HepG2 (cell line): Measurements from ENCODE around the gene ULK4. TPM values are rescaled to one million over a fixed set of nuclear protein-coding genes. Genes with fewer than 3 reads are reported as not detected.

ENCODE experiments used
- ATAC-seq: fragments of 200-7000 bp; cut with Tn5 transposase; 3 replicates; pipeline ENCODE4 v1.9.1; 2020; ENCODE audit warnings: mild to moderate bottlenecking, moderate library complexity
- BruUV-seq: library from RNA; stranded (reverse); fragments of 400-500 nt; replicated peaks from 2 replicates; lab custom pipeline; 2021; lab: Mats Ljungman, UMichigan
- CTCF ChIA-PET: fragments of 300-600 bp; formaldehyde crosslinking; extraction: SDS; loops from one replicate; lab custom pipeline; 2021; ENCODE audit warnings: low total read pairs, inconsistent platforms, low intra/inter-chr PET ratio; lab: Yijun Ruan, JAX
- POLR2A ChIA-PET: fragments of 350-600 bp; sonication (Branson Sonifier 250); formaldehyde crosslinking; loops from one replicate; lab custom pipeline; 2020; ENCODE audit warnings: antibody characterized with exemption, inconsistent platforms; lab: Yijun Ruan, JAX
- DNase-seq: peaks from one replicate; pipeline ENCODE4 v3.0.0-alpha.2; 2015; ENCODE audit warnings: low spot score
- FAIRE-seq: peaks from 3 replicates; lab custom pipeline; 2011; peaks lifted over from hg19 to GRCh38; lab: Jason Lieb, UNC
- H2AFZ ChIP-seq: one replicate; pipeline ENCODE4 v1.6.1; 2011; ENCODE audit warnings: low read length, inconsistent platforms
- H3K27ac ChIP-seq: fragments of 300-600 bp; 3 replicates; pipeline ENCODE4 v1.8.0; 2011; ENCODE audit warnings: mixed run types, mild to moderate bottlenecking, mixed read lengths, low read length, inconsistent platforms; ENCODE audit not compliant: insufficient read depth; ENCODE audit errors: extremely low read length
- H3K27me3 ChIP-seq, 2 experiments: fragments of 200-600 bp in 1 of 2; 2 replicates in 1 of 2; 3 replicates in 1 of 2; pipeline versions ENCODE4 v1.6.0 to v1.8.0; 2011; ENCODE audit warnings: low read length in 2 of 2, mild to moderate bottlenecking in 2 of 2, moderate library complexity in 2 of 2, inconsistent platforms in 1 of 2; ENCODE audit not compliant: insufficient read depth in 2 of 2, control insufficient read depth in 1 of 2
- H3K36me3 ChIP-seq, 2 experiments: fragments of 200-600 bp in 1 of 2; replicated peaks in 1 of 2; 2 replicates in 1 of 2; 3 replicates in 1 of 2; pipeline versions ENCODE4 v1.5.1 to v1.8.0; 2011; ENCODE audit warnings: low read length in 2 of 2, inconsistent platforms in 1 of 2; ENCODE audit not compliant: insufficient read depth in 2 of 2, control insufficient read depth in 1 of 2
- H3K4me1 ChIP-seq: 2 replicates; pipeline ENCODE4 v1.5.1; 2012; ENCODE audit warnings: low read length, inconsistent platforms; ENCODE audit not compliant: insufficient read depth
- H3K4me2 ChIP-seq: 2 replicates; pipeline ENCODE4 v1.6.0; 2011; ENCODE audit warnings: low read depth, low read length, inconsistent platforms
- H3K4me3 ChIP-seq, 3 experiments: fragments of 200-600 bp in 1 of 3; sonication (generic), shearing (Covaris generic) in 1 of 3; replicated peaks in 1 of 3; 2 replicates each; pipeline ENCODE4 v1.5.1; 2011 to 2016; ENCODE audit warnings: low read length in 3 of 3, inconsistent platforms in 2 of 3, low read depth in 2 of 3, mild to moderate bottlenecking in 2 of 3, control low read depth in 1 of 3, mixed read lengths in 1 of 3; ENCODE audit not compliant: insufficient read depth in 1 of 3
- H3K79me2 ChIP-seq: one replicate; pipeline ENCODE4 v1.6.1; 2011; ENCODE audit warnings: low read length, inconsistent platforms; ENCODE audit not compliant: insufficient read depth
- H3K9ac ChIP-seq: 2 replicates; pipeline ENCODE4 v1.6.0; 2011; ENCODE audit warnings: mild to moderate bottlenecking, low read depth, low read length, inconsistent platforms; ENCODE audit not compliant: insufficient read depth
- H3K9me3 ChIP-seq: 2 replicates; pipeline ENCODE4 v1.5.1; 2012; ENCODE audit warnings: mild to moderate bottlenecking, low read length
- H4K20me1 ChIP-seq: 2 replicates; pipeline ENCODE4 v1.6.0; 2011; ENCODE audit warnings: inconsistent platforms, mild to moderate bottlenecking, low read length, moderate library complexity; ENCODE audit not compliant: insufficient read depth
- MBNL3 ChIP-seq: fragments of 250-450 bp; sonication (Bioruptor Pico); conservative IDR thresholded peaks from 2 replicates; pipeline ENCODE4 v1.8.0; 2022; ENCODE audit warnings: mild to moderate bottlenecking, inconsistent platforms
- MIXL1 ChIP-seq: IDR thresholded peaks from 2 replicates; pipeline ENCODE4 v1.6.1; 2016
- RARA ChIP-seq: IDR thresholded peaks from 2 replicates; pipeline ENCODE4 v1.6.1; 2016; ENCODE audit warnings: missing genetic modification reagents, missing compliant biosample characterization
- ZNF639 ChIP-seq: conservative IDR thresholded peaks from 2 replicates; pipeline ENCODE4 v1.6.1; 2018; ENCODE audit warnings: missing genetic modification reagents
- ZNF761 ChIP-seq: sonication (generic); formaldehyde crosslinking; conservative IDR thresholded peaks from 2 replicates; pipeline ENCODE4 v1.4.0; 2020; ENCODE audit warnings: mild to moderate bottlenecking, missing genetic modification reagents
- WGBS: methylation state at CpG from one replicate; pipeline ENCODE4 v1.1.6; 2017; ENCODE audit warnings: low lambda C conversion rate; 5-methylcytosine and 5-hydroxymethylcytosine counted together
- in situ Hi-C: cut with HindIII; loops from 2 replicates; pipeline ENCODE4 v1.10.0; 2017; ENCODE audit warnings: low pct_unique_long_range_greater_than_20kb; ENCODE audit not compliant: extremely low pct_ligation_motif_present
- intact Hi-C: fragments of 100-400 bp; cut with micrococcal nuclease; formaldehyde crosslinking; loops from one replicate; pipeline ENCODE4 v1.10.0; 2022; ENCODE audit not compliant: unreplicated experiment
- polyA plus RNA-seq, 8 experiments: library from polyadenylated mRNA; depleted of rRNA in 3 of 8; stranded (reverse) in 7 of 8; unstranded in 1 of 8; fragments of >200 nt; fragmentation: Illumina TruSeq in 4 of 8; extraction: Trizol in 4 of 8; gene quantifications; 2 replicates each; pipeline versions ENCODE4 v1.2.1 to v1.2.3, GENCODE V29; 2011 to 2016; ENCODE audit warnings: low read depth in 4 of 8, missing spikeins in 1 of 8, mixed read lengths in 1 of 8; ENCODE audit not compliant: insufficient read depth in 1 of 8
- total RNA-seq, 5 experiments: library from RNA; depleted of rRNA; stranded (reverse); fragments of >200 nt; fragmentation: Illumina TruSeq; extraction: Trizol; gene quantifications; 2 replicates each; pipeline ENCODE4 v1.2.3, GENCODE V29; 2016; ENCODE audit warnings: low read depth in 1 of 5
- TF ChIP-seq, protein P1 (sequence below): sonication (generic); formaldehyde crosslinking; IDR thresholded peaks from 2 replicates; pipeline ENCODE4 v1.4.0; 2020; ENCODE audit warnings: mild to moderate bottlenecking, missing genetic modification reagents
- TF ChIP-seq, protein P2 (sequence below): sonication (generic); formaldehyde crosslinking; IDR thresholded peaks from 2 replicates; pipeline ENCODE4 v1.4.0; 2020; ENCODE audit warnings: mild to moderate bottlenecking, missing genetic modification reagents

Gene ULK4
- total and polyA plus RNA-seq, 2 of the 13 experiments (the other 11 are each of a cell fraction or from before 2014, with no cell fraction given): 6.7 to 11.8 TPM

GRCh38 chr3:41600616-41601015 is 361.3 kb downstream of the ULK4 start:
- Histone ChIP-seq H3K27ac (no peak overlapping the region), H4K20me1 (no peaks in the 10 kb centered on the region), H3K4me2 (no peak overlapping the region), H3K36me3 (no peaks in the 10 kb centered on the region), H3K27me3 (no peaks in the 10 kb centered on the region), H3K9me3 (no peaks in the 10 kb centered on the region), H3K4me3 (no peak overlapping the region), H3K79me2 (no peaks in the 10 kb centered on the region), H2AFZ (no peak overlapping the region), H3K9ac (no peak overlapping the region), H3K4me1 (no peaks in the 10 kb centered on the region)
- BruUV-seq: no TSS peak
- no peak for ATAC-seq
- in situ Hi-C loops (no loop called here), intact Hi-C loops (no loop called here)
- WGBS: 45% methylated on average over 2 of the region's 2 CpGs
- POLR2A ChIA-PET: no interaction called here
- no peak for FAIRE-seq
- no peak for DNase-seq
- CTCF ChIA-PET: no interaction called here
- TF ChIP-seq MIXL1 (CRISPR knock-in tag): no peak
- TF ChIP-seq ZNF639 (CRISPR knock-in tag): no peak
- TF ChIP-seq ZNF761: no peak
- TF ChIP-seq, protein P1, sequence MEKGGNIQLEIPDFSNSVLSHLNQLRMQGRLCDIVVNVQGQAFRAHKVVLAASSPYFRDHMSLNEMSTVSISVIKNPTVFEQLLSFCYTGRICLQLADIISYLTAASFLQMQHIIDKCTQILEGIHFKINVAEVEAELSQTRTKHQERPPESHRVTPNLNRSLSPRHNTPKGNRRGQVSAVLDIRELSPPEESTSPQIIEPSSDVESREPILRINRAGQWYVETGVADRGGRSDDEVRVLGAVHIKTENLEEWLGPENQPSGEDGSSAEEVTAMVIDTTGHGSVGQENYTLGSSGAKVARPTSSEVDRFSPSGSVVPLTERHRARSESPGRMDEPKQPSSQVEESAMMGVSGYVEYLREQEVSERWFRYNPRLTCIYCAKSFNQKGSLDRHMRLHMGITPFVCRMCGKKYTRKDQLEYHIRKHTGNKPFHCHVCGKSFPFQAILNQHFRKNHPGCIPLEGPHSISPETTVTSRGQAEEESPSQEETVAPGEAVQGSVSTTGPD (CRISPR knock-in tag): no peak
- TF ChIP-seq, protein P2, sequence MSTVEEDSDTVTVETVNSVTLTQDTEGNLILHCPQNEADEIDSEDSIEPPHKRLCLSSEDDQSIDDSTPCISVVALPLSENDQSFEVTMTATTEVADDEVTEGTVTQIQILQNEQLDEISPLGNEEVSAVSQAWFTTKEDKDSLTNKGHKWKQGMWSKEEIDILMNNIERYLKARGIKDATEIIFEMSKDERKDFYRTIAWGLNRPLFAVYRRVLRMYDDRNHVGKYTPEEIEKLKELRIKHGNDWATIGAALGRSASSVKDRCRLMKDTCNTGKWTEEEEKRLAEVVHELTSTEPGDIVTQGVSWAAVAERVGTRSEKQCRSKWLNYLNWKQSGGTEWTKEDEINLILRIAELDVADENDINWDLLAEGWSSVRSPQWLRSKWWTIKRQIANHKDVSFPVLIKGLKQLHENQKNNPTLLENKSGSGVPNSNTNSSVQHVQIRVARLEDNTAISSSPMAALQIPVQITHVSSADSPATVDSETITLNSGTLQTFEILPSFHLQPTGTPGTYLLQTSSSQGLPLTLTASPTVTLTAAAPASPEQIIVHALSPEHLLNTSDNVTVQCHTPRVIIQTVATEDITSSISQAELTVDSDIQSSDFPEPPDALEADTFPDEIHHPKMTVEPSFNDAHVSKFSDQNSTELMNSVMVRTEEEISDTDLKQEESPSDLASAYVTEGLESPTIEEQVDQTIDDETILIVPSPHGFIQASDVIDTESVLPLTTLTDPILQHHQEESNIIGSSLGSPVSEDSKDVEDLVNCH (CRISPR knock-in tag): no peak
- TF ChIP-seq RARA (CRISPR knock-in tag): no peak
- no peak for TF ChIP-seq MBNL3 (CRISPR knock-in tag)
